GOT3 (cell line): ENCODE measurements around the gene GFER.

Experiments used
- DNase-seq: peaks from one replicate; lab custom pipeline; 2025; ENCODE audit warnings: mixed read lengths; lab: John Stamatoyannopoulos, UW

Gene GFER

GRCh38 chr16:1974157-1975070 lies 9.6 kb upstream of the GFER start:
- no peak for DNase-seq

- DNase-seq = no peak
Observed at GRCh38 chr16:1975432-1976215, 8.4 kb upstream of the GFER start.

GRCh38 chr16:1976216-1976520 lies 7.8 kb upstream of the GFER start:
- no peak for DNase-seq

GRCh38 chr16:1976951-1977874 lies 6.8 kb upstream of the GFER start:
- DNase-seq = no peak

GRCh38 chr16:1977875-1978268 lies 6.1 kb upstream of the GFER start:
- DNase-seq = no peak

GRCh38 chr16:1978476-1979120 lies 5.4 kb upstream of the GFER start:
- DNase-seq = no peak

- no peak for DNase-seq
Observed at GRCh38 chr16:1979271-1980029, 4.5 kb upstream of the GFER start.

- no peak for DNase-seq
Observed at GRCh38 chr16:1980030-1980769, 3.8 kb upstream of the GFER start.

GRCh38 chr16:1980770-1981087 lies 3.3 kb upstream of the GFER start:
- no peak for DNase-seq

GRCh38 chr16:1981398-1981836 lies 2.6 kb upstream of the GFER start, which contains the start of gene NOXO1:
Gene NOXO1, minus strand, starts transcription at chr16:1981469. Its CDS starts 290 bp downstream, at chr16:1981179.
- DNase-seq = no peak

- no peak for DNase-seq
Observed at GRCh38 chr16:1982013-1982433, 2.0 kb upstream of the GFER start.

- DNase-seq = no peak
Observed at GRCh38 chr16:1982991-1983543, 926 bp upstream of the GFER start.

- DNase-seq = no peak
Observed at GRCh38 chr16:1984347-1985225, 593 bp downstream of the GFER start.

GRCh38 chr16:1985466-1986150 lies 1.6 kb downstream of the GFER start:
- no peak for DNase-seq

GRCh38 chr16:1987198-1987597 lies 3.2 kb downstream of the GFER start:
- DNase-seq = no peak

- DNase-seq = no peak
Observed at GRCh38 chr16:1989209-1990100, 5.5 kb downstream of the GFER start, which contains the start of gene SYNGR3. Gene SYNGR3, plus strand, starts transcription at chr16:1989970. Its CDS starts 133 bp downstream, at chr16:1990103.

- DNase-seq = no peak
Observed at GRCh38 chr16:1990101-1990350, 6.0 kb downstream of the GFER start.
